Effector memory CD8-positive, alpha-beta T cell (primary cell): ENCODE measurements around the gene TBC1D22A.
A peak's percentile ranks its signal among the peaks of the same experiment; 100 is the strongest.

Experiments used
- ATAC-seq: fragments of 150-1000 bp; cut with Tn5 transposase; replicated peaks from 2 replicates; pipeline ENCODE4 v1.10.0; 2021; ENCODE audit warnings: mild to moderate bottlenecking, moderate library complexity
- DNase-seq, 3 experiments: peaks; one replicate each; pipeline ENCODE4 v3.0.0; 2021
- H3K27ac Mint-ChIP-seq, 2 donors: one replicate each; pipeline ENCODE4 v1.8.0; 2022; ENCODE audit warnings: mild to moderate bottlenecking in 2 of 2, mixed read lengths in 2 of 2, moderate library complexity in 2 of 2
- H3K27me3 Mint-ChIP-seq, 2 donors: one replicate each; pipeline ENCODE4 v1.8.0; 2022; ENCODE audit warnings: mixed read lengths in 2 of 2
- H3K36me3 Mint-ChIP-seq: one replicate; pipeline ENCODE4 v1.8.0; 2022; ENCODE audit warnings: mild to moderate bottlenecking, moderate library complexity, mixed read lengths; ENCODE audit not compliant: insufficient read depth
- H3K4me1 Mint-ChIP-seq, 2 donors: one replicate each; pipeline ENCODE4 v1.8.0; 2022; ENCODE audit warnings: low read depth in 2 of 2, mixed read lengths in 2 of 2
- H3K4me3 Mint-ChIP-seq, 2 donors: one replicate each; pipeline ENCODE4 v1.8.0; 2022; ENCODE audit warnings: mild to moderate bottlenecking in 2 of 2, mixed read lengths in 2 of 2, moderate library complexity in 2 of 2
- H3K9me3 Mint-ChIP-seq, 2 donors: one replicate each; pipeline ENCODE4 v1.8.0; 2022; ENCODE audit warnings: mixed read lengths in 2 of 2

Gene TBC1D22A

DNA sequence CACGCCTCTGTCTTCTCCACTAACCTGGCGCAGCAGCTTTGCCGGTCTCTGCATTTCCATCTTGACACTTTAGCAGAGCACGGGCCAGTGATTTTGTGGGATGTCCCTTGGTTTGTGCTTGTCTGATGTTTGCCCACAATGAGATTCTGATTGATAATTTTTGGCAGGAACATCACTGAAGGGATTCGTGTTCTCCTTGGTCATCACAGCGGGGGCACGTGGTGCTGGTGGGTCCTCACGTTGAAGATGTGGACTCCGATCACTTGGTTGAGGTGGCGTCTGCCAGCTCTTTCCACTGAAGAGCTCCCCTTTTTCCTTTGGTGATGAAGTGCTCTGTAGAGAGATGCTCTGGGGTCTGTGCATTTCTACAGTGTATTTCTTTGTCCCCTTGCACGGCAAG lies 37.2 kb downstream of the TBC1D22A start:
- no peak for ATAC-seq
- Mint-ChIP-seq H3K4me3 (no peak overlapping the region), H3K36me3 (peaks cover 21% of the 10 kb centered on the region), H3K27ac (no peak overlapping the region), H3K4me1 (peaks cover 25 to 28% of the 10 kb centered on the region in 2 donors), H3K9me3 (no peaks in the 10 kb centered on the region), H3K27me3 (no peaks in the 10 kb centered on the region)
- DNase-seq: no peak

DNA sequence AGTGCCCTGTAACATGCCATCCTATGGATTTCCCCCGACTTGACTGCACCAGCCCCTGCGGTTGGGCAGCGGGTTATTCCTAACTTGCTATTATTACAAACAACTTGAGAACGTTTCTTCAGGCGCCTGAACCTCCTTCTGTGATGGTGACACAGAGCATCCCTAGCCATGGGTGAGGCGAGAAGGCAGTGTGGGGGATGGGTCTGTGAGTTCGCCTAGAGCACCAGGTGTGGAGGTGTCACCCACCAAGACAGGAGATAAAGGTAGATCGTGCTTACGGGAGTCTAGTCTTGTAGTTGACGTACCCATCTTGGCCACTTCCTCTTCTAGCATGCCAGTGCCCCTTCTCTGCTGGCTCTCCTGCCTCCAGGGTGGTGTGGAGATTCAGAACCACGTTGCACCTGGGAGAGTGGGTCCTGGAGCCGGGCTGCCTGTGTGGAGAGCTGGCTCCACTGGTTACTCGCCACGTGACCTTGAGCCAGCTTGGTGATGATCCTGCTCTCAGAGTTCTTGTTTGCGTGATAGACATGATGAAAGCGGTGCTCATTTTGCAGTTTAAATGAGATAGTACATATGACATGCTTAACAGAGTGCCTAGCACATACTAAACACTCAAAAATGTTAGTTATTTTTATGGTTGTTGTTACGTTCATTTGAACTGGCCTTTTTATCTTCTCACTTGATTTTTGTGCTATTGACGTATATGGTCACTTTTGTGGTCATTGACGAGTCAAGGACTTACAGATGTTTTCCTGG lies 37.8 kb downstream of the TBC1D22A start:
- peak overlapping the region; percentile 26 to 44 for H3K27ac Mint-ChIP-seq
- no peak for DNase-seq
- ATAC-seq: no peak
- peaks cover 18% of the 10 kb centered on the region for H3K36me3 Mint-ChIP-seq
- no peak overlapping the region for H3K4me3 Mint-ChIP-seq
- H3K4me1 Mint-ChIP-seq: peaks cover 25 to 28% of the 10 kb centered on the region in 2 donors
- H3K9me3 Mint-ChIP-seq: no peaks in the 10 kb centered on the region
- H3K27me3 Mint-ChIP-seq: no peaks in the 10 kb centered on the region

DNA sequence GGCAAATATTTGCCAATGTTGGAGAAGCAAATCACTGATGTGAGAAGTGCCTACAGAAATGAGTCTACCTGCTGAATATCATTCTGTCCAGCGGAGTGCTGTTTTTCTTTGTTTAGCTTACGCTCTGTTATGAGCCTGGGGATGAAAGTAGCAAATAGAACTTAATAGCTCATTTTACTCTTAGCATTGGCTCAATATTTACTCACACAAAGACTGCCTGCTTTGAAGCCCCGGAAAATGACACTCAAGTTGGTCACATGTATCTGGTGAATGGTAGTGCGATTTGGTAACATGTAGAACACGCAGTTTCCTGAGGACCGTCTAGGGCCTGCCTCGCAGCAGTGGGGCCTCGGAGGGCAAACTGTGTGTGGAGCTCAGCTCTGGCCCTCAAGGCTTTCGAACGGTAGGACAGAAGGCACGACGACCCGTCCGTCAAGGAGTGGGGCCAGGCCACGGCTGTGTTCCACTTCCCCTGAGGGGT lies 38.9 kb downstream of the TBC1D22A start:
- DNase-seq (no peak), ATAC-seq (no peak)
- Mint-ChIP-seq H3K4me3 (no peak overlapping the region), H3K9me3 (no peaks in the 10 kb centered on the region), H3K27ac (peak overlapping the region; percentile 72 to 93), H3K27me3 (no peaks in the 10 kb centered on the region), H3K36me3 (peaks cover 17% of the 10 kb centered on the region), H3K4me1 (peaks cover 27 to 34% of the 10 kb centered on the region in 2 donors)

DNA sequence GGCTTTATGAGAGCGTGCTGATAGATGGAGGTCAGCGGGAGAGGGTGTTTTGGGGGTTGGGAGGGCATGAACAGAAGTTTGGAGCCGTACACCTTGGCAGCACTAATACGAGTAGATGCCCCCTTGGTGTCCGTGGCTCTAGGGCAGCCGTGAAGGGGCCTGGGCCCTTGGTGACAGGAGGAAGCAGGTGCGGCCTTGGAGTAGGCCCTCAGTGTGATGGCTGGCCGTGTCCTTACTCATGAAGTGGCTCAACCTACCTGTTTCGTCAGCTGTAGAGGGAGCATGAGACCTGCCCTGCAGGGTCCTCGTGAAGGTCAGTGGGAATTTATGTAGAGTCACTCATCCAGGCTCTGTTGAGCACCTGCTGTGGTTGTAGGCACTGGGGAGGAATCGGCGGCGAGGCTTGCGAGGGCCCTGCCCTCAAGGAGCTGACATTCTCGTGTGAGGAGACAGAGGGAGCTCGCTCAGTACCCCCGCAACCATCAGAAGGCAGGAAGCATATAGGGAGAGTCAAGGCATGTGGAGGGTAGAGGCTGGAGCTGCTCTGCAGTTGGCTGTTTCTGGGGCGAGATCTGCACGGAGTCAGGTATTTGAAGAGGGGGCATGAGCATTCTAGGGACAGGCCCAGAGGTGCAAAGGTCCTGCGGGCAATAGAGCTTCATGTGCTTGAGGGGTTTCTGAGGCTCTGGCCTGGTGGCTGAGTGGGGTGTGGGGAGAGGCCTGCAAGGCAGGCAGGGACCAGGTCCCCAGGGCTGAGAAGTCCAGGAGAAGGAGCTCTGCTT lies 39.6 kb downstream of the TBC1D22A start:
- DNase-seq (no peak), ATAC-seq (no peak)
- H3K27ac Mint-ChIP-seq: peak overlapping the region; percentile 72 to 93
- H3K4me1 Mint-ChIP-seq: peaks cover 30 to 38% of the 10 kb centered on the region in 2 donors
- H3K4me3 Mint-ChIP-seq: peak overlapping the region in 1 of 2 donors; percentile 19
- H3K36me3 Mint-ChIP-seq: peaks cover 18% of the 10 kb centered on the region
- H3K27me3 Mint-ChIP-seq: no peaks in the 10 kb centered on the region
- H3K9me3 Mint-ChIP-seq: no peaks in the 10 kb centered on the region

DNA sequence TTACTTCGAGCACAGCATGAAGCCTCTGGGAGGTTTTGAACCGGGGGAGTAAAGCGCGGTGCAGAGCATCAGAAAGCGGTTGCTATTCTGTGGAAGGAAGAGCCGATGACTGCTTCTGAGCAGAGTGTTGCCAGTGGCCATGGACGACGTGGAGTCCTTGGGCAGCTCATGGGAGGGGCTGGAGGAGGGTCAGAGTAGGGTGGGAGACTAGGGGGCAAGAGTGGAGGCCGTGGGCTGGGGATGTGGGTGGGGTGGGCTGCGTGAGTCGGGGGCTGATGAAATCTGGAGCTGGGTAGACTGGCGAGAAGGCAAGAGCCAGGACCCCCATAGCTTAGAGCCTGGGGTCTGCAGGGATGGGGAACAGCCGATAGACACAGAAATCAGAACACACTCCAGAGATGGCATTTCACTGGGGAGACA lies 40.2 kb downstream of the TBC1D22A start:
- ATAC-seq (no peak), DNase-seq (no peak)
- peak overlapping the region in 1 of 2 donors; percentile 19 for H3K4me3 Mint-ChIP-seq
- peaks cover 17% of the 10 kb centered on the region for H3K36me3 Mint-ChIP-seq
- peaks cover 32 to 41% of the 10 kb centered on the region in 2 donors for H3K4me1 Mint-ChIP-seq
- no peaks in the 10 kb centered on the region for H3K9me3 Mint-ChIP-seq
- H3K27ac Mint-ChIP-seq: peak overlapping the region; percentile 72 to 93
- no peaks in the 10 kb centered on the region for H3K27me3 Mint-ChIP-seq

DNA sequence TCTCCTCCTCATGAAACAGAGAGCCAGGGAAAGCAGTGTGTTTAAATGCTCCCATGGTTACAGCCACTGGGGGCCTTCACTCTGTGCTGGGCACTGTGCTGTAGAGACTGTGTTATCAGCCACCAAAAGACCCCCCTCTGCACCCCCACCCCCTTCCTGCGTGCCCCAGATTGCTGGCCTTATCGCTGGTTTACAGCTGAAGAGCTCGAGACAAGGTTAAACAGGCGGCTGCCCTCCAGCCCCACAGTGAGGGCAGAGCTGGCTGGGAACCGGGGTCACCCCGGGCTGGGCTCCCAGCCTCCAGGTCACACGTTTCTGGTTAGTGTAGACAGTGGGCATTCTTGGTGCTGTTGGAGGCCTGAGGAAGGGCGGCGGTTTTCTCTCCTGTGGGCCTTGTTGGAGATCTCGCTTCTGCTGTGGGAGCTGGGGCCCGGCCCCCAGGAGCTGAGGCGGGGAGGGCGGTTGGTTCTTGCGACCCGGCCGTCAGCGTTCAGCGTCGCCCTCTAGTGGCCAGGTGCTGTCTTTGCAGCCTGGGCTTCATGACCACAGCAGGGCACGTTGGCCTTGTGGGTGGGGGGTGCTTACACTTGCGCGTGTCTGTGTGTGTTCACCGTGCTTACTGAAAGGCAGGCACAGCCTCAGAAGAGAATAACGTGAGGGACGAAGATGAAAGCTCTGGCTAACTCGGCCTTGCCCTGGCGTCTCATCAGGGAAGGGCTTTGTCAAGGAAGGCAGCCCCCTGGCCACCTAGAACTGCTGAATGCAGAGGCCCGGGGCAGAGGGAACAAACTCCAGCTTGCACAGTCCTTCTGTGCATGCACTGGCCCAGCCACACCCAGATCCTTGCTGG lies 40.8 kb downstream of the TBC1D22A start:
- DNase-seq: peak; percentile 65 to 72 (median 67)

DNA sequence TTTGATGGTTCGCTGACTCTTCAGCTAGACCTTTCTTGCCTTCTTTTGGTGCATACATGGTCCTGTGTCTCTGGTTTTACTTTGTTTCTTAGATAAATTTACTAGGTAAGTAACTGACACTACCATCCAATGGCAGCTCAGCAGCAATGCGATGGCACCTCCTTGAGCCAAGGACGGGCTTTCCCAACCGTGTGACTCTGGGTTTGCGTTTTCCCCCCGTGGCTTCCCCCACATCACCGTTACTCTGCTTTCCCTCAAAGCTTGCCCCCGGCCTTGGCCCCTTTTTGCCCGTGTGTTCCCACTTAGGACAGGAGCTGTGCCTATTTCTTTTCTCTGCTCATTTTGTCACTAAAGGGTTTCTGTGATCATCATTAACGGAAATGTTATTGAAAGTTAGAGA lies 41.5 kb downstream of the TBC1D22A start:
- no peaks in the 10 kb centered on the region for H3K27me3 Mint-ChIP-seq
- peaks cover 9% of the 10 kb centered on the region for H3K36me3 Mint-ChIP-seq
- ATAC-seq (no peak), DNase-seq (no peak)
- H3K9me3 Mint-ChIP-seq: no peaks in the 10 kb centered on the region
- H3K4me1 Mint-ChIP-seq: peaks cover 27 to 34% of the 10 kb centered on the region in 2 donors
- no peak overlapping the region for H3K4me3 Mint-ChIP-seq
- H3K27ac Mint-ChIP-seq: peak overlapping the region in 1 of 2 donors; percentile 72

More for the DNA sequence above, 40.8 kb downstream of the TBC1D22A start:
- Mint-ChIP-seq H3K4me3 (peak overlapping the region in 1 of 2 donors; percentile 25), H3K27me3 (no peaks in the 10 kb centered on the region), H3K36me3 (peaks cover 11% of the 10 kb centered on the region), H3K9me3 (no peaks in the 10 kb centered on the region), H3K4me1 (peaks cover 32 to 41% of the 10 kb centered on the region in 2 donors), H3K27ac (peak overlapping the region; percentile 72 to 93)
- peak; percentile 80 for ATAC-seq

DNA sequence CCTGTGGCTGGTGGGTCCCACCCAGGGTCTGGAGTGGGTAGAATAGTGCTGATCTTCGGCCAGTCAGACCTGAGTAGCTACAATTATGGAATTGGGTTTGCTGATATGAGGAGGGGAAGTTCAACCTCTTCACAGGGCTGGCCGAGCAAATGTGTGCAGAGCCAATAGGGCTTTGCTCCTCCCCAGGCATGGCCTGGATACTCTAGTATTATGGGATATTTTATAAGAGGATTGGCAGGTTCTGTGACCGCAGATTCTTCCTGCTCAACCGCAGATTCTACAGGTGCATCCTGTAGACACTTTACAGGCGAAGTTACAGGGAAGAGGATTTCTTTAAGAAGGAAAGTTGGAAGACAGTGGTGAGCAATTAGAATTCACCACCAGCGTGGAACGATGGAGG lies 44.3 kb downstream of the TBC1D22A start:
- DNase-seq (no peak), ATAC-seq (no peak)
- Mint-ChIP-seq H3K4me1 (peaks cover 35 to 37% of the 10 kb centered on the region in 2 donors), H3K27me3 (no peaks in the 10 kb centered on the region), H3K27ac (peak overlapping the region; percentile 33 to 35), H3K36me3 (peaks cover 19% of the 10 kb centered on the region), H3K9me3 (no peaks in the 10 kb centered on the region), H3K4me3 (no peak overlapping the region)

DNA sequence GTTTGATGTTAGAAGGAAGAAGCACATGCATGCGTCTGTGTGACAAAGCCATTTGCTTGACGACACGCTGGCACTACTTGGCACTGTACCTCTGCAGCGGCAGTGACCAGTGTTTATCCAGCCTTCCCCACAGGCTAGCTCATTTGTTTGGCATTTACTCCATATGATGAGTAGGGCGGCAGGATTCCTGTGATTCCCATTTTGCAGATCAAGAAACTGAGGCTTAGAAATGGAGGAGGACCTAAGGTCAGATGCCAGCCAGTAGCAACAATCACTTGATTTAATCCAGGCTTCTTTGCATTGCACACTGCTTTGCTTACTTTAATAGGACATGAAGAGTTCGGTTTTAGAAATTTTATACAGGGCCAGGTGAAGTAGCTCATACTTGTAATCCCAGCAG lies 45.0 kb downstream of the TBC1D22A start:
- Mint-ChIP-seq H3K9me3 (no peaks in the 10 kb centered on the region), H3K27me3 (no peaks in the 10 kb centered on the region), H3K4me3 (no peak overlapping the region), H3K27ac (no peak overlapping the region), H3K4me1 (peaks cover 30 to 38% of the 10 kb centered on the region in 2 donors), H3K36me3 (peaks cover 19% of the 10 kb centered on the region)
- no peak for ATAC-seq
- no peak for DNase-seq

DNA sequence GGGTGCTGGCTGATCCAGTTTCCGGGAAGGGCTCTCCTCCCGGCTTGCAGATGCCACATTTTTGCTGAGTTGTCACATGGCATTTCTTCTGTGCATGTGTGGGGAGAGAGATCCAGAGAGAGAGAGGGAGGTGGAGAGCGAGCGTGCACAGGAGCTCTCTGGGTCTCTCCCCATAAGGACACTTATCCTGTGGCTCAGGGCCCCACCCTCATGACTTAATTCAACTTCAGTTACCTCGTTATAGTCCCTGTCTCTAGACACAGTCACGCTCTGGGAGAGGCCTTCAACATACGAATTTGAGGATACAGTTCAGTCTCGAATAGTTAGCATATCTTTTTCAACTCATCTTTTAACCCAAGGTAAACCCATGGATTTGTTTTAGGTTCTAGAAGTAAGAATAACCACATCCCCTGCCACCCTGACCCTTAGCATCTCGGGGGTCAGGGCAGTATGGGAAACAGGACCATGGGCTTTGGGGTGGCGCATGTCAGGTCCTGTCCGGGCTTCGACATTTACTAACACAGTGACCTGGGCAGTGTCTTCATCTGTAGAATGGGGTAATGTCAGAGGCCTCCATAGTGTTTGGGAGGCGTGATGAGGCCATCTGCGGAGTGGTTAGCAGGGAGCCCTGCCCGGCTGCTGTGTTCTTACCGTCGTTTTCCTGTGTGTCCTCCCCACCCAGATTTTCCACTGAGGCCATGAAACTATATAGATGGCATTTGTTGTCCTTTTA lies 46.9 kb downstream of the TBC1D22A start:
- Mint-ChIP-seq H3K4me3 (no peak overlapping the region), H3K27ac (peak overlapping the region in 1 of 2 donors; percentile 72), H3K36me3 (peaks cover 25% of the 10 kb centered on the region), H3K9me3 (no peaks in the 10 kb centered on the region), H3K27me3 (no peaks in the 10 kb centered on the region), H3K4me1 (peaks cover 30 to 35% of the 10 kb centered on the region in 2 donors)
- no peak for ATAC-seq
- no peak for DNase-seq

DNA sequence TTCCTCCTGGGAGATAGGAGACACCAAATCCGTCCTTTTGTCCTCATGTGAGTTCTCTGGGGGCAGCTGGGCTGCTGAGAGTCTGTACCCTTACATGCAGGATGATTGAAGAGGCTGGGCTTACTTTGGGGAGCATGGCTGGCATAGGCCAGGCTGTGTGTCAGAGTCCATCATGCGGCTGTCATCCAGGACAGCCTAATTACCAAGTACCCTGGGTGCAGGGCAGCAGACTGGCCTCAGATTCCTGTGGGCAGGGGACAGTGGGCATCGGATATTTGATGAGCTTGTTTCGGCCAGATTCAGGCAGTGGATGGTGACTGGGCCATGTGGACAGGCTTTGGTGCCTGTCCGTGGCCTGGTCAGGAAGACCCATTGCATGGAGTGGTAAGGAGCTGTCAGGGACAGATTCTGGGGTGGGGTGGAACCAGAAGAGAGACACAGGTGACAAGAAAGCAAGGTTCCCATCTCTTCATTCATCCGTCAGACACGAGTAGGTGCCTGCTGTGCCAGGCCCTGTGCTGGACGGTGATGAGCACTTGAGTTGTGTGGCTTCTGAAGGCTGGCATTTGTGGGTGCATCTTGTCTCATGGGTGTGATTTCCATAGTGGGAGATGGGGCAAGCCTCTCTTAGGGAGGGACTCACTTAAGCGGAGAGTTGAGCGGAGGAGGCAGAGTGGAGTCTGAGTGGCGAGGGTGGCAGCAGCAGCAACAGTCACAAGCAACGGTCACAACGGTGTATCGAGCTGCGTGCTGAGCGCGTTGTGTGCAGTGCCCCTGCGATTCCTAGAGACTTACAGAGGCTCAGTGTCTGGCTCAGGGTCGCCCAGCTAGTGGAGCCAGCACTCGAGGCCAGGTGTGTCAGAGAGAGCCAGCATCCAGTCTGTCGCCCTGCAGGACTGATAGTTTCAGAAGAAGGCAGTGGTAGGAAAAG lies 48.7 kb downstream of the TBC1D22A start:
- H3K4me1 Mint-ChIP-seq: peaks cover 35 to 37% of the 10 kb centered on the region in 2 donors
- no peaks in the 10 kb centered on the region for H3K9me3 Mint-ChIP-seq

More for the DNA sequence above, 48.7 kb downstream of the TBC1D22A start:
- no peak for ATAC-seq
- peaks cover 33% of the 10 kb centered on the region for H3K36me3 Mint-ChIP-seq
- no peaks in the 10 kb centered on the region for H3K27me3 Mint-ChIP-seq
- DNase-seq: no peak
- peak overlapping the region; percentile 63 to 74 for H3K27ac Mint-ChIP-seq
- no peak overlapping the region for H3K4me3 Mint-ChIP-seq
